OCI-LY3 (cell line): Measurements from ENCODE around the gene GOLPH3.

ENCODE experiments used
- H2AFZ ChIP-seq: fragments of 200-600, 300-600 bp; shearing (Covaris generic); 2 replicates; pipeline ENCODE4 v1.6.0; 2014; ENCODE audit warnings: antibody characterized with exemption, low read depth, low read length
- H3K27ac ChIP-seq: fragments of 200-600, 300-600 bp; sonication (generic); 2 replicates; pipeline ENCODE4 v1.5.1; 2014; ENCODE audit warnings: mild to moderate bottlenecking, low read length, moderate library complexity, mixed read lengths
- H3K27me3 ChIP-seq: fragments of 200-600, 300-600 bp; sonication (generic); 2 replicates; pipeline ENCODE4 v1.6.1; 2014; ENCODE audit warnings: low read depth, low read length, mixed read lengths
- H3K36me3 ChIP-seq: fragments of 200-600, 300-600 bp; sonication (generic); replicated peaks from 2 replicates; pipeline ENCODE3; 2014; ENCODE audit warnings: low read depth, low read length, mixed read lengths
- H3K4me1 ChIP-seq: fragments of 300-600, 200-600 bp; sonication (generic); 2 replicates; pipeline ENCODE4 v1.6.1; 2014; ENCODE audit warnings: low read length, mixed read lengths
- H3K4me2 ChIP-seq: fragments of 200-600, 300-600 bp; sonication (generic); 2 replicates; pipeline ENCODE4 v1.6.1; 2014; ENCODE audit warnings: low read length, mixed read lengths
- H3K4me3 ChIP-seq: fragments of 300-600, 200-600 bp; sonication (generic); 2 replicates; pipeline ENCODE4 v1.5.1; 2014; ENCODE audit warnings: antibody characterized with exemption, mild to moderate bottlenecking, low read length, moderate library complexity
- H3K79me2 ChIP-seq: fragments of 300-600, 200-600 bp; shearing (Covaris generic); 2 replicates; pipeline ENCODE4 v1.6.1; 2014; ENCODE audit warnings: mild to moderate bottlenecking, low read length, mixed read lengths
- H3K9ac ChIP-seq: fragments of 300-600, 200-600 bp; shearing (Covaris generic); 2 replicates; pipeline ENCODE4 v1.6.0; 2014; ENCODE audit warnings: mild to moderate bottlenecking, low read length, moderate library complexity
- H3K9me3 ChIP-seq: fragments of 200-600, 300-600 bp; shearing (Covaris generic); 2 replicates; pipeline ENCODE4 v1.6.1; 2014; ENCODE audit warnings: low read length, mixed read lengths; ENCODE audit not compliant: insufficient read depth
- H4K20me1 ChIP-seq: fragments of 200-600, 300-600 bp; sonication (generic); 2 replicates; pipeline ENCODE4 v1.6.1; 2016; ENCODE audit warnings: low read length, mixed read lengths; ENCODE audit not compliant: insufficient read depth
- EZH2phosphoT487 ChIP-seq: fragments of 200-600 bp; shearing (Covaris generic); IDR thresholded peaks from 2 replicates; pipeline ENCODE4 v1.6.1; 2018; ENCODE audit warnings: antibody characterized with exemption, mixed run types, low read depth
- TF ChIP-seq, protein P1 (sequence below): fragments of 200-600, 300-600 bp; sonication (generic); IDR thresholded peaks from 2 replicates; pipeline ENCODE4 v1.5.1; 2014; ENCODE audit warnings: antibody characterized with exemption, low read length, low read depth

GOLPH3 gene

DNA sequence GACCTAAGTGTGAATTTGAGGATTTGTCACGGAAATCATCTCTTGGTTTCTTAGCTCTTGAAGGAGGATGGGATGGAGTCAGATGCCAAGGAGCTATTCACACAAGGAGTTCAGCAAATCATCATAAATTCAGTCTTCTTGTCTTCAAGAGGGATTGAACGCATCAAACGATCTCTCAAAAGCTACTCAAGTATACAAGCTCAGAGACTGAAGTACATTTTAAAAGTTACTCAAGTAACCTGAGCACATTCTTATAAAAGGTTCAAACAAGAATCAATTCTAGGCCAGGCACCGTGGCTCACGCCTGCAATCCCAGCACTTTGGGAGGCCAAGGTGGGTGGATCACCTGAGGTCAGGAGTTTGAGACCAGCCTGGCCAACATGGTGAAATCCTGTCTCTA, 21.1 kb upstream of the GOLPH3 start:
- no peaks in the 10 kb centered on the region for H4K20me1 ChIP-seq
- H3K27me3 ChIP-seq: no peaks in the 10 kb centered on the region
- H3K9ac ChIP-seq: no peak overlapping the region
- H3K79me2 ChIP-seq: no peaks in the 10 kb centered on the region
- no peaks in the 10 kb centered on the region for H3K36me3 ChIP-seq
- H3K27ac ChIP-seq: no peak overlapping the region
- H2AFZ ChIP-seq: no peak overlapping the region
- no peak overlapping the region for H3K4me3 ChIP-seq
- H3K4me1 ChIP-seq: peaks cover 11% of the 10 kb centered on the region
- no peak overlapping the region for H3K4me2 ChIP-seq
- TF ChIP-seq, protein P1, sequence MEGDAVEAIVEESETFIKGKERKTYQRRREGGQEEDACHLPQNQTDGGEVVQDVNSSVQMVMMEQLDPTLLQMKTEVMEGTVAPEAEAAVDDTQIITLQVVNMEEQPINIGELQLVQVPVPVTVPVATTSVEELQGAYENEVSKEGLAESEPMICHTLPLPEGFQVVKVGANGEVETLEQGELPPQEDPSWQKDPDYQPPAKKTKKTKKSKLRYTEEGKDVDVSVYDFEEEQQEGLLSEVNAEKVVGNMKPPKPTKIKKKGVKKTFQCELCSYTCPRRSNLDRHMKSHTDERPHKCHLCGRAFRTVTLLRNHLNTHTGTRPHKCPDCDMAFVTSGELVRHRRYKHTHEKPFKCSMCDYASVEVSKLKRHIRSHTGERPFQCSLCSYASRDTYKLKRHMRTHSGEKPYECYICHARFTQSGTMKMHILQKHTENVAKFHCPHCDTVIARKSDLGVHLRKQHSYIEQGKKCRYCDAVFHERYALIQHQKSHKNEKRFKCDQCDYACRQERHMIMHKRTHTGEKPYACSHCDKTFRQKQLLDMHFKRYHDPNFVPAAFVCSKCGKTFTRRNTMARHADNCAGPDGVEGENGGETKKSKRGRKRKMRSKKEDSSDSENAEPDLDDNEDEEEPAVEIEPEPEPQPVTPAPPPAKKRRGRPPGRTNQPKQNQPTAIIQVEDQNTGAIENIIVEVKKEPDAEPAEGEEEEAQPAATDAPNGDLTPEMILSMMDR: no peak
- TF ChIP-seq EZH2phosphoT487: no peak
- no peaks in the 10 kb centered on the region for H3K9me3 ChIP-seq

- peak overlapping the region; percentile 74 for H3K4me3 ChIP-seq
Observed at GRCh38 chr5:32193591-32193990, 19.5 kb upstream of the GOLPH3 start.

GRCh38 chr5:32190095-32190494, 16.0 kb upstream of the GOLPH3 start:
- H3K4me1 ChIP-seq: peaks cover 11% of the 10 kb centered on the region

More at GRCh38 chr5:32193591-32193990, 19.5 kb upstream of the GOLPH3 start:
- Histone ChIP-seq H3K27ac (no peak overlapping the region), H3K27me3 (no peaks in the 10 kb centered on the region), H3K36me3 (no peaks in the 10 kb centered on the region), H3K9ac (peak overlapping the region; percentile 58), H4K20me1 (no peaks in the 10 kb centered on the region), H3K9me3 (no peaks in the 10 kb centered on the region), H3K4me1 (peaks cover 11% of the 10 kb centered on the region), H2AFZ (peak overlapping the region; percentile 84; the same call in 1 of the 2 replicates), H3K79me2 (no peaks in the 10 kb centered on the region), H3K4me2 (peak overlapping the region; percentile 91)
- no peak for TF ChIP-seq EZH2phosphoT487
- TF ChIP-seq, protein P1: no peak

DNA sequence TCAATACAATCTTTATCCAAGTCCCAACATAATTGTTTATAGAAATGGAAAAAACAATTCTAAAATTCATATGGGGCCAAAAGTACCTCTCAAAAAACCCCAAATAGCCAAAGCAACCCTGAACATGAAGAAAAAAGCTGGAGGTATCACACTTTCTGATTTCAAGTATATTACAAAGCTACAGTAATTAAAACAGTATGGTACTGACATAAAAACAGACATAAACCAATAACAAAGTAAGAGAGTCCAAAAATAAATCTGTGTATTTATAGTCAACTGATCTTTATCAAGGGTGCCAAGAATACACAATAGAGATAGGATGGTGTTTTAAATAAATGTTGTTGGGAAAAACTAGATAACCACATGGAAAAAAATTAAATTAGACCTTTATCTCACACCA, 13.6 kb upstream of the GOLPH3 start:
- no peaks in the 10 kb centered on the region for H3K79me2 ChIP-seq
- no peak overlapping the region for H3K9ac ChIP-seq
- no peaks in the 10 kb centered on the region for H3K36me3 ChIP-seq
- TF ChIP-seq, protein P1: no peak
- TF ChIP-seq EZH2phosphoT487: no peak
- no peaks in the 10 kb centered on the region for H3K9me3 ChIP-seq
- no peak overlapping the region for H3K27ac ChIP-seq
- H3K27me3 ChIP-seq: no peaks in the 10 kb centered on the region
- no peak overlapping the region for H3K4me3 ChIP-seq
- no peaks in the 10 kb centered on the region for H4K20me1 ChIP-seq
- H3K4me1 ChIP-seq: peaks cover 6% of the 10 kb centered on the region
- H3K4me2 ChIP-seq: no peak overlapping the region
- H2AFZ ChIP-seq: no peak overlapping the region

More at GRCh38 chr5:32190095-32190494, 16.0 kb upstream of the GOLPH3 start:
- Histone ChIP-seq H3K27ac (no peak overlapping the region), H3K4me3 (no peak overlapping the region), H3K9ac (no peak overlapping the region), H3K4me2 (no peak overlapping the region), H3K9me3 (no peaks in the 10 kb centered on the region), H2AFZ (no peak overlapping the region), H3K27me3 (no peaks in the 10 kb centered on the region), H3K79me2 (no peaks in the 10 kb centered on the region), H3K36me3 (no peaks in the 10 kb centered on the region), H4K20me1 (no peaks in the 10 kb centered on the region)
- no peak for TF ChIP-seq EZH2phosphoT487
- TF ChIP-seq, protein P1: no peak
